HepG2 (cell line): ENCODE data around the gene TBC1D22A. TPM values are rescaled to one million over a fixed set of nuclear protein-coding genes. Genes with fewer than 3 reads are reported as not detected.

ENCODE experiments used
- BATF2 ChIP-seq: sonication (generic); formaldehyde crosslinking; IDR thresholded peaks from 2 replicates; pipeline ENCODE4 v1.8.0; 2022; ENCODE audit warnings: mild to moderate bottlenecking, missing genetic modification reagents, moderate library complexity
- CBX5 ChIP-seq: sonication (generic); formaldehyde crosslinking; IDR thresholded peaks from 2 replicates; pipeline ENCODE4 v1.4.0; 2020; ENCODE audit warnings: missing genetic modification reagents, borderline replicate concordance
- ELF1 ChIP-seq: sonication (generic); formaldehyde crosslinking; IDR thresholded peaks from 2 replicates; pipeline ENCODE4 v1.4.0; 2020; ENCODE audit warnings: missing genetic modification reagents
- ERF ChIP-seq: IDR thresholded peaks from 2 replicates; pipeline ENCODE4 v1.6.1; 2018; ENCODE audit warnings: missing biosample characterization, missing genetic modification reagents
- FOXM1 ChIP-seq: sonication (generic); formaldehyde crosslinking; IDR thresholded peaks from 2 replicates; pipeline ENCODE4 v1.5.0; 2020; ENCODE audit warnings: missing genetic modification reagents
- GLI4 ChIP-seq: sonication (generic); formaldehyde crosslinking; IDR thresholded peaks from 2 replicates; pipeline ENCODE4 v1.5.1; 2020; ENCODE audit warnings: missing genetic modification reagents, mild to moderate bottlenecking, moderate library complexity, borderline replicate concordance
- ONECUT2 ChIP-seq: sonication (generic); formaldehyde crosslinking; IDR thresholded peaks from 2 replicates; pipeline ENCODE4 v1.4.0; 2020; ENCODE audit warnings: missing genetic modification reagents
- RXRA ChIP-seq: sonication (generic); formaldehyde crosslinking; IDR thresholded peaks from 2 replicates; pipeline ENCODE4 v1.5.1; 2020; ENCODE audit warnings: missing genetic modification reagents
- SPEN ChIP-seq: sonication (generic); formaldehyde crosslinking; IDR thresholded peaks from 2 replicates; pipeline ENCODE4 v1.5.1; 2020; ENCODE audit warnings: low read depth, mild to moderate bottlenecking, missing genetic modification reagents
- TMF1 ChIP-seq: sonication (generic); formaldehyde crosslinking; IDR thresholded peaks from 2 replicates; pipeline ENCODE4 v1.8.1; 2022; ENCODE audit warnings: low read depth, missing genetic modification reagents
- TOE1 ChIP-seq: sonication (generic); formaldehyde crosslinking; IDR thresholded peaks from 2 replicates; pipeline ENCODE4 v1.4.0; 2020; ENCODE audit warnings: mild to moderate bottlenecking, missing genetic modification reagents
- ZBTB44 ChIP-seq: sonication (generic); formaldehyde crosslinking; IDR thresholded peaks from 2 replicates; pipeline ENCODE4 v1.4.0; 2020; ENCODE audit warnings: missing genetic modification reagents
- ZNF597 ChIP-seq: sonication (generic); formaldehyde crosslinking; IDR thresholded peaks from 2 replicates; pipeline ENCODE4 v1.5.0; 2020; ENCODE audit warnings: missing genetic modification reagents
- ZNF768 ChIP-seq: sonication (generic); formaldehyde crosslinking; IDR thresholded peaks from 2 replicates; pipeline ENCODE4 v1.4.0; 2020; ENCODE audit warnings: missing genetic modification reagents
- polyA plus RNA-seq, 8 experiments: library from polyadenylated mRNA; depleted of rRNA in 3 of 8; stranded (reverse) in 7 of 8; unstranded in 1 of 8; fragments of >200 nt; fragmentation: Illumina TruSeq in 4 of 8; extraction: Trizol in 4 of 8; gene quantifications; 2 replicates each; pipeline versions ENCODE4 v1.2.1 to v1.2.3, GENCODE V29; 2011 to 2016; ENCODE audit warnings: low read depth in 4 of 8, missing spikeins in 1 of 8, mixed read lengths in 1 of 8; ENCODE audit not compliant: insufficient read depth in 1 of 8
- total RNA-seq, 5 experiments: library from RNA; depleted of rRNA; stranded (reverse); fragments of >200 nt; fragmentation: Illumina TruSeq; extraction: Trizol; gene quantifications; 2 replicates each; pipeline ENCODE4 v1.2.3, GENCODE V29; 2016; ENCODE audit warnings: low read depth in 1 of 5
- TF ChIP-seq, protein P1 (sequence below): sonication (generic); formaldehyde crosslinking; IDR thresholded peaks from 2 replicates; pipeline ENCODE4 v1.4.0; 2020; ENCODE audit warnings: missing genetic modification reagents
- TF ChIP-seq, protein P2 (sequence below): sonication (generic); formaldehyde crosslinking; IDR thresholded peaks from 2 replicates; pipeline ENCODE4 v1.4.0; 2020; ENCODE audit warnings: missing genetic modification reagents
- TF ChIP-seq, protein P3 (sequence below): sonication (generic); formaldehyde crosslinking; IDR thresholded peaks from 2 replicates; pipeline ENCODE4 v1.5.1; 2020; ENCODE audit warnings: mild to moderate bottlenecking, moderate library complexity, missing genetic modification reagents

The TBC1D22A gene
- total and polyA plus RNA-seq, 2 of the 13 experiments (the other 11 are each of a cell fraction or from before 2014, with no cell fraction given), result 17.3 to 18.0 TPM

- TF ChIP-seq, protein P1, sequence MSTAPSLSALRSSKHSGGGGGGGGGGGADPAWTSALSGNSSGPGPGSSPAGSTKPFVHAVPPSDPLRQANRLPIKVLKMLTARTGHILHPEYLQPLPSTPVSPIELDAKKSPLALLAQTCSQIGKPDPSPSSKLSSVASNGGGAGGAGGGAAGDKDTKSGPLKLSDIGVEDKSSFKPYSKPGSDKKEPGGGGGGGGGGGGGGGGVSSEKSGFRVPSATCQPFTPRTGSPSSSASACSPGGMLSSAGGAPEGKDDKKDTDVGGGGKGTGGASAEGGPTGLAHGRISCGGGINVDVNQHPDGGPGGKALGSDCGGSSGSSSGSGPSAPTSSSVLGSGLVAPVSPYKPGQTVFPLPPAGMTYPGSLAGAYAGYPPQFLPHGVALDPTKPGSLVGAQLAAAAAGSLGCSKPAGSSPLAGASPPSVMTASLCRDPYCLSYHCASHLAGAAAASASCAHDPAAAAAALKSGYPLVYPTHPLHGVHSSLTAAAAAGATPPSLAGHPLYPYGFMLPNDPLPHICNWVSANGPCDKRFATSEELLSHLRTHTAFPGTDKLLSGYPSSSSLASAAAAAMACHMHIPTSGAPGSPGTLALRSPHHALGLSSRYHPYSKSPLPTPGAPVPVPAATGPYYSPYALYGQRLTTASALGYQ, result peak; percentile 81; the same call in 1 of the 2 replicates
- TF ChIP-seq ZNF597 (CRISPR knock-in tag), result no peak
- no peak for TF ChIP-seq GLI4 (CRISPR knock-in tag)
- no peak for TF ChIP-seq TOE1 (CRISPR knock-in tag)
- TF ChIP-seq ZNF768 (CRISPR knock-in tag), result peak; percentile 11; the same call in 1 of the 2 replicates
- 0 out of 2 replicates have a peak, but pooled peaks have one; percentile 51 for TF ChIP-seq TMF1
- TF ChIP-seq ONECUT2 (CRISPR knock-in tag), result no peak
- TF ChIP-seq RXRA (CRISPR knock-in tag), result peak; percentile 95
- TF ChIP-seq ERF (CRISPR knock-in tag), result peak; percentile 91
- TF ChIP-seq ELF1 (CRISPR knock-in tag), result peak; percentile 32; the same call in 1 of the 2 replicates
- TF ChIP-seq FOXM1, result no peak
- TF ChIP-seq BATF2 (CRISPR knock-in tag), result no peak
- TF ChIP-seq, protein P2, sequence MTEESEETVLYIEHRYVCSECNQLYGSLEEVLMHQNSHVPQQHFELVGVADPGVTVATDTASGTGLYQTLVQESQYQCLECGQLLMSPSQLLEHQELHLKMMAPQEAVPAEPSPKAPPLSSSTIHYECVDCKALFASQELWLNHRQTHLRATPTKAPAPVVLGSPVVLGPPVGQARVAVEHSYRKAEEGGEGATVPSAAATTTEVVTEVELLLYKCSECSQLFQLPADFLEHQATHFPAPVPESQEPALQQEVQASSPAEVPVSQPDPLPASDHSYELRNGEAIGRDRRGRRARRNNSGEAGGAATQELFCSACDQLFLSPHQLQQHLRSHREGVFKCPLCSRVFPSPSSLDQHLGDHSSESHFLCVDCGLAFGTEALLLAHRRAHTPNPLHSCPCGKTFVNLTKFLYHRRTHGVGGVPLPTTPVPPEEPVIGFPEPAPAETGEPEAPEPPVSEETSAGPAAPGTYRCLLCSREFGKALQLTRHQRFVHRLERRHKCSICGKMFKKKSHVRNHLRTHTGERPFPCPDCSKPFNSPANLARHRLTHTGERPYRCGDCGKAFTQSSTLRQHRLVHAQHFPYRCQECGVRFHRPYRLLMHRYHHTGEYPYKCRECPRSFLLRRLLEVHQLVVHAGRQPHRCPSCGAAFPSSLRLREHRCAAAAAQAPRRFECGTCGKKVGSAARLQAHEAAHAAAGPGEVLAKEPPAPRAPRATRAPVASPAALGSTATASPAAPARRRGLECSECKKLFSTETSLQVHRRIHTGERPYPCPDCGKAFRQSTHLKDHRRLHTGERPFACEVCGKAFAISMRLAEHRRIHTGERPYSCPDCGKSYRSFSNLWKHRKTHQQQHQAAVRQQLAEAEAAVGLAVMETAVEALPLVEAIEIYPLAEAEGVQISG (CRISPR knock-in tag), result peak; percentile 77
- TF ChIP-seq, protein P3, sequence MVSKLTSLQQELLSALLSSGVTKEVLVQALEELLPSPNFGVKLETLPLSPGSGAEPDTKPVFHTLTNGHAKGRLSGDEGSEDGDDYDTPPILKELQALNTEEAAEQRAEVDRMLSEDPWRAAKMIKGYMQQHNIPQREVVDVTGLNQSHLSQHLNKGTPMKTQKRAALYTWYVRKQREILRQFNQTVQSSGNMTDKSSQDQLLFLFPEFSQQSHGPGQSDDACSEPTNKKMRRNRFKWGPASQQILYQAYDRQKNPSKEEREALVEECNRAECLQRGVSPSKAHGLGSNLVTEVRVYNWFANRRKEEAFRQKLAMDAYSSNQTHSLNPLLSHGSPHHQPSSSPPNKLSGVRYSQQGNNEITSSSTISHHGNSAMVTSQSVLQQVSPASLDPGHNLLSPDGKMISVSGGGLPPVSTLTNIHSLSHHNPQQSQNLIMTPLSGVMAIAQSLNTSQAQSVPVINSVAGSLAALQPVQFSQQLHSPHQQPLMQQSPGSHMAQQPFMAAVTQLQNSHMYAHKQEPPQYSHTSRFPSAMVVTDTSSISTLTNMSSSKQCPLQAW, result peak; percentile 53
- TF ChIP-seq CBX5 (CRISPR knock-in tag), result peak; percentile 52; the same call in 1 of the 2 replicates
- no peak for TF ChIP-seq ZBTB44 (CRISPR knock-in tag)
- TF ChIP-seq SPEN, result peak; percentile 78
Observed at GRCh38 chr22:46935506-46936377, 173.3 kb downstream of the TBC1D22A start (continued).
